Coronary artery (tissue), 2 donors: ENCODE results near the gene CCDC192.

Experiments
- DNase-seq: peaks from one replicate; pipeline ENCODE4 v3.0.0-alpha.2; 2017; ENCODE audit warnings: low spot score
- H3K27ac ChIP-seq, 2 donors: fragments of 200-600 bp; sonication (generic); one replicate each; pipeline ENCODE4 v1.5.1; 2016 to 2019
- H3K4me3 ChIP-seq: fragments of 200-600 bp; sonication (generic); 2 replicates; pipeline ENCODE4 v1.5.1; 2016; ENCODE audit warnings: mild to moderate bottlenecking, moderate library complexity
- TF ChIP-seq, protein P1 (sequence below): fragments of 200-600 bp; sonication (generic); IDR thresholded peaks from one replicate; pipeline ENCODE4 v1.5.1; 2019; ENCODE audit warnings: antibody characterized with exemption

The CCDC192 gene

DNA sequence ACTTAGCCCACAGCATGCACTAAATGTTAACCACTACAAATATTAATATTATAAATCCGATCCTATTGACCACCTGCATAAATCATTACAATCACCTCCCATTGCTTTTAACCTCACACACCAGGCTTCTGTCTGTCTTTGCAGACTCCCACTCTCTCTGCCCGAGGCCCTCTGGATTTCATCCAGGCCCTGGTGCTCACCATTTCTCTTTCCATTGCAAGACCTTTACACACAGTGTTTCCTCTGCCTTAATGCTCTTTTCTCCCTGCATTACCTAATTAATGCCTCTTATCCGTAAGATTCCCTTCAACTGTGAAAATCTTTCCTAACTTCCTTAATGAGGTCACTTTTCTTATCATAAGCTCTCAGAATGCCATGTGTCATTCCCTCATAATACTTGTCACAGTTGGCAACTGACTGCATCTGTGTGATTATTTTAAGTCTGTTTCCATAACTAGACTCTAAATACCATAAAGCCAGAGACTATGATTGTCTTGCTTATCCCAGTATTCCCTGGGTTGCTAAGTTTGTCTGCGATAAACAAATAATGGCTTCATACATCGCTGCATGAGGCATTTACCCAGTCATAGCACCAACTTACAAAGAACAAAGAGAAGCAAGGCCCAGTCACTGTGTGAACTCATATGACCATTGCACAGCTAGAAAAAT, 155.1 kb downstream of the CCDC192 start:
- H3K4me3 ChIP-seq: no peak overlapping the region
- DNase-seq: no peak

DNA sequence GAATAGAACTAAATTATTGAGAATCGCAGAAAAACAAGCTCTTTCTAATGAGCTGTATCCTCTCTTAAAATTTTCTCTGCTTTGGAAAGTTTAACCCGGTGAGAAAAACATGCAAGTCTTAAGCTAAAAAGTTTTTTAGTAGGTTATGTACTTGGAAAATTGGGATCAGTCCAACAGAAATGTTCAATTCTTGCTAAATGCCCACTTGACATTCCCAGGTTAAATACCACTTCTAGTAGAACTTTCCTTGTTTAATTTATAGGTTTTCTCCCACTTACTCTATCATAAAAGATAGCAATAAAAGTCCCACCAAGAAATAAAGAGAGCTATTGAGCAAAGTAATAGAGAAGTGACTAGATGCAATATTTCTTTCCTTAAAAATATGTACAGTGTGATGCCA, 157.1 kb downstream of the CCDC192 start:
- H3K4me3 ChIP-seq: no peak overlapping the region
- DNase-seq: no peak
- H3K27ac ChIP-seq: no peak overlapping the region
- TF ChIP-seq, protein P1, sequence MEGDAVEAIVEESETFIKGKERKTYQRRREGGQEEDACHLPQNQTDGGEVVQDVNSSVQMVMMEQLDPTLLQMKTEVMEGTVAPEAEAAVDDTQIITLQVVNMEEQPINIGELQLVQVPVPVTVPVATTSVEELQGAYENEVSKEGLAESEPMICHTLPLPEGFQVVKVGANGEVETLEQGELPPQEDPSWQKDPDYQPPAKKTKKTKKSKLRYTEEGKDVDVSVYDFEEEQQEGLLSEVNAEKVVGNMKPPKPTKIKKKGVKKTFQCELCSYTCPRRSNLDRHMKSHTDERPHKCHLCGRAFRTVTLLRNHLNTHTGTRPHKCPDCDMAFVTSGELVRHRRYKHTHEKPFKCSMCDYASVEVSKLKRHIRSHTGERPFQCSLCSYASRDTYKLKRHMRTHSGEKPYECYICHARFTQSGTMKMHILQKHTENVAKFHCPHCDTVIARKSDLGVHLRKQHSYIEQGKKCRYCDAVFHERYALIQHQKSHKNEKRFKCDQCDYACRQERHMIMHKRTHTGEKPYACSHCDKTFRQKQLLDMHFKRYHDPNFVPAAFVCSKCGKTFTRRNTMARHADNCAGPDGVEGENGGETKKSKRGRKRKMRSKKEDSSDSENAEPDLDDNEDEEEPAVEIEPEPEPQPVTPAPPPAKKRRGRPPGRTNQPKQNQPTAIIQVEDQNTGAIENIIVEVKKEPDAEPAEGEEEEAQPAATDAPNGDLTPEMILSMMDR: no peak

More for the DNA sequence above, 155.1 kb downstream of the CCDC192 start:
- H3K27ac ChIP-seq: no peak overlapping the region
- TF ChIP-seq, protein P1: no peak

DNA sequence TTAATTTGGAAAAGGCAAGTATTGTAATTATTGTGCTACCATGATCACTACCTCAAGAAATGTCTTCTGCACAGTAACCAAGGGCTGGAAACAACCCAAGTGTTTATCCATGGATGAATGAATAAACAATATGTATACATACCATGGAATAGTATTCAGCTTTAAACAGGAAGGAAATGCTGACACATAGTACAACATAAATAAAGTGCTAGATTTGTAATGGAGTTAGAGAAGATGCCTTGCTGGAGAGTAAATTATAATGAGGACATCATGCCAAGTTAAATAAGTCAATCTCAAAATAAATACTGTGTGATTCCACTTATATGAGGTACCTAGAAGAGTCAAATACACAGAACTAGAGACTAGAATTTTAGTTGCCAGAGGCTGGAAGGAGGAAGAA, 160.0 kb downstream of the CCDC192 start:
- Histone ChIP-seq H3K27ac (no peak overlapping the region), H3K4me3 (no peak overlapping the region)
- DNase-seq: no peak
- TF ChIP-seq, protein P1: no peak

DNA sequence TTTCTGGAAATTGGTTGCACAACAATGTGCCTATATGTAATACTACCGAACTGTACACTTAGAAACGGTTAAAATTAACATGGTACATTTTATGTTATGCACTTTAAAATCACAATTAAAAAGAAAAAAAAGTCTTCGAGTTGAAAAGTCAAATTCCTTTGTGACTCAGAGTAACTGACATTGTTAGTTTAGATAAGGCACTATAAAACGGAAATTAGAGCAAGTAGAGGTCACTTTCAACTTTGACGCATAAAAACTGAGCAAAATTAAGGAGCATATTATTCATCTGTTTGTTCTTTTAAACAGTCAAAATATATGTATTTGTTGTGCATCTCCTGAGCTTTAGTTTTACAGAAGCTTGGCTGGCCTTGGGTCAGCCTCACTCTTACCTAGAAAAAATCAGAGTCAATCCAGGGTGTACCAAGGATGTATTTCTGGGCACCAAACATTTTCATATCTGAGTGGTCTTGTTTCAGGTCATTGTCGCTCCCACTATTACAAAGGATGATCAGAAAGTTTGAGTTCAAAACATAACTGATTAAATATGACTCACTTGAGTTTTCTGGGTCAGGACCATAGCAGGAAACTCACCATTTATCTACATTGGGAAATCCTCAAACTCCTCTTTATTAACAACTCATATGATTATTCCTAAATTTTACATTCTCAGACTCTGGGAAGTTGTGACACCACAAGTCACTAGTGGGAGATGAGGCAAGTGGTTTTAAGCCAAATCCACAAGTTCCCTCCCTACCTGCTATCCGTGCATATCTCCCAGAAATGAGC, 160.6 kb downstream of the CCDC192 start:
- Histone ChIP-seq H3K4me3 (no peak overlapping the region), H3K27ac (no peak overlapping the region)
- DNase-seq: no peak
- TF ChIP-seq, protein P1: no peak

DNA sequence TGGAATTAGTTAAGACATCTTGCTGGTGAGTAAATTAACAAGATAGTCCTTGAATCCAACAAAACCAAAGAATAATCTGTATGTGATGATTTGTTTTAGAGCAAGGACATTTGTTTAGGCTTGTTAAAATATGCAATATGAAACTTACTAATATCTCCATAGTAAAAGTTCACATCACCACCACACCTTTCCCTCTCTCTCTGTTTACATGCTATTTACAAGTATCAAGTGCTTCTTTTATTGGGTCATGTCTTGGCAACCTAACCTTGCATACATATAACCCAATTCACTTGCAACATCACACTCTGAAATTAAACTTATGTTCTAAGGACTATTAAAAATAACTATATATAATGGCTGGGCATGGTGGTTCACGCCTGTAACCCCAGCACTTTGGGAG, 161.3 kb downstream of the CCDC192 start:
- no peak overlapping the region for H3K27ac ChIP-seq
- TF ChIP-seq, protein P1: no peak
- no peak overlapping the region for H3K4me3 ChIP-seq
- DNase-seq: no peak

DNA sequence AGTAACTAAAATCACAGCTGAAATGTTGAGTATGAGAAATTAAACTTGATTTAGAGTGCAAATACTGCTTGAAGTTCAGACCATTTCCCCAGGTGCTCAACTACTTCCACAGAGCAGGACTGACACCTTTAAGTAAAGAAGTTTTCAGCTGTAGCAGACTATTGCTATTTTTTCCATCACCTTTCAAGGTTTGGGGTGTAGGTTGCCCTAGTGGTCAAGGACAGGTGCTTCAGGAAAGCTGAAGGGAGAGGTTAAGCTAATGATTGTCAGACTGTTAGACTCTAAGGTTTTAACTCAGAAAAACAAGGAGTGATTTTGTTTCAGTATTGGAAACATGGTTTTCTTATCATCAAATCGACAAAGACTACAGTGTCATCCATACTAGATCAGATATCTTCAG, 162.1 kb downstream of the CCDC192 start:
- Histone ChIP-seq H3K27ac (no peak overlapping the region), H3K4me3 (no peak overlapping the region)
- DNase-seq: no peak
- TF ChIP-seq, protein P1: no peak
